ENCODE data around the gene RASD1.

The RASD1 gene

DNA sequence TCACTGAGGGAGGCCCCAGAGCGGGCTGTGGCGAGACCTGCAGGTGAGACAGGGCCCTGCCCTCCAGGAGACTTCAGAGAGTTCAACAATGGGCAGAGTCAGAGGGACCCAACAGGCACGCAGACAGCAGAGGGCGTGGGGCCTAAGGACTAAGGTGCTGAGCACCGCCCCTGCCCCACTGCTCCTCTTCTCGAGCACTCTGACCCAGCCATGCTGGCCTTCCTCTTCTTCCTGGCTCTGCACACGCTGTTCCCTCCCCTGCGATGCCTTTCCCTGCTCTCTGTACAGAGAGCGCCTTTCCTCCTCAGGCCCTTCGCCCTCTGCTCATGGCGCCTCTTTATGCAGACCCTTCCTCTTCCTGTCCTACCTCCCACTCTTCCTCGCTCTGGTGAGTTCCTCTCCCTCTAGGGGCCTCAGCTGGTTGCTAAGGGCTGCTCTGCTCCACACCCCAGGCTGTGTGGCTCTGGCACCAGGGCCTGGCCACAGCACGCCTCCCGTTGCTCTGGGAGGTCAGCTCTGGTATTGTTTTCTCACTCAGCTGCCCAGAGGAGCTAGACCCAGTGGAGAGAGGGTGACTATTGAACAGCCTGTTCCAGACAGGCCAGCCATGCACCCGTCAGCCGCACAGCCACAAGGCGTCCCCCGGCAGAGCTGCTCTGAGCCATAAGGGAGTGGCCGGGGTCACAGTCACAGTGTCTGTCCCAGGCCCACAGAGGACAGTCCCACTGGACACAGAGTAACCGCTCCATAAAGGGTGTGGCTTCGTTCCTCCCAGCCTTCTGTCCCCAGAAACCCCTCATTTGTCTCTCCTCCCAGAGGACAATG, 13.6 kb upstream of the RASD1 start:
- peak; percentile 11 for DNase-seq

DNA sequence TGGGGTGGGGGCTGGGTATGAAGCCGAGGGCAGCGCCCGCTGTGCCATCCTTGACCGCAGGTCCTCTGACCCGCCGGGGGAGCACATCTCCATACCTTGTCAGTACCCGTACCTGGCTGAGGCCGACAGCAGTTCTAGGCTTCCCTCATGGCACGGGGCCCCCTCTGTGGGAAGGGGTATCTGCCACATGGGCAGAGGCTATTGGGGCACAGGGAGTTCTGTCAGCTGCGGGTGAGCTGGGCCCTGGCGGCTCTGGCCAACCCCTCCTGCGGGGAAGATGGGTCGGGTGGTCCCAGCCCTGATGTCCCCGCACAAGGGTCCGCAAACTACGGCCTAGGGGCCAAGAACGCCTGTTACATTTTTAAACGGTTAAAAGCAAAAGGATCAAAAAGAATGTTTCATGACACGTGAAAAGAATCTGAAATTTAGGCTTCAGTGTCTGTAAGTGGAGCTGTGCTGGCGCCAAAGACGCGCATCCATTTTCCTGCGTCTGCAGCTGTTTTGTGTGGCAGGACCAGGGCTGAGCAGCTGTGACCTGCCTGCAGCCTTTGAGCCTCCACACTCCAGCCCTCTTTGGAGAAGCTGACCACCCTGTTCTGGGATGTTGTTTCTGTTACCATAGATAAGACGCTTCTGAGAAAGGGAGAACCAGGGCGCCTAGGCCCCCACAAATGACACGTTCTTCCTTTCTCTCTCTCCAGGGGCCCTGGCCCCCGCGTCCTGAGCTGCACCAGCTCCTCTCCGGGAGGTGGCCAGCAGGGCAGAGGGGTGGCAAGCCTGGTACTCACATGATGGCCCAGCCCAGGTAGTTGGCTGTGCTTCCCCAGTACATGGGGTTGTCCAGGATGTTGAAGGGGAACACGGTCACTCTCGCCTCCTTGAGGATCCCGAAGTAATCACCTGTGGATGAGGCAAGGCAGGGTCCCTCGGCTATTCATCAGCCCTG, 12.7 kb upstream of the RASD1 start:
- DNase-seq, result peak; percentile 1

DNA sequence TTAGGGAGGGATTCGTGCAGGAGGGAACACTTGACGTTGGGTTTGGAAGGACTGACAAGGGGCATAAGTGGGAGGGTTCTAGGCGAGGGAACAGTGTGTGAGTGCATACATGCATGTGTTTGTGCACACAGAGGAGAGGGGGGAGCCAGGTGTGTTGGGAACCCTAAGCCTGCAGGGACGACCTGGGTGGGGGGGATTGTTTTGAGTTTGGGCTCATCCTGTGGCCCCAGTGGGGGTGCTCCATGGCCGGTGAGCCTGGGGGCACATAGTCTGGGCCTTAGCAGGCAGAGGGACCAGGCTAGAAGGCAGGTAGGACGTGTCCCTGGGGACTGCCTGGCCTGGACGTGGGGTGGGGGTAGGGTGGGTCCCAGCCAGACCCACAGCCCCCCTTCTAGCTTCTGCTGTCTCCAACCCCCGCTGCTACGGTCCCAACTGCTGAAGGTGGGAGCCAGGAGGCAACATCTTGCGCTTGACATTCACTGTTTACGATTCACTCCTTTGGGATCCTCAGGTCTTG, 11.9 kb upstream of the RASD1 start:
- no peak for DNase-seq

DNA sequence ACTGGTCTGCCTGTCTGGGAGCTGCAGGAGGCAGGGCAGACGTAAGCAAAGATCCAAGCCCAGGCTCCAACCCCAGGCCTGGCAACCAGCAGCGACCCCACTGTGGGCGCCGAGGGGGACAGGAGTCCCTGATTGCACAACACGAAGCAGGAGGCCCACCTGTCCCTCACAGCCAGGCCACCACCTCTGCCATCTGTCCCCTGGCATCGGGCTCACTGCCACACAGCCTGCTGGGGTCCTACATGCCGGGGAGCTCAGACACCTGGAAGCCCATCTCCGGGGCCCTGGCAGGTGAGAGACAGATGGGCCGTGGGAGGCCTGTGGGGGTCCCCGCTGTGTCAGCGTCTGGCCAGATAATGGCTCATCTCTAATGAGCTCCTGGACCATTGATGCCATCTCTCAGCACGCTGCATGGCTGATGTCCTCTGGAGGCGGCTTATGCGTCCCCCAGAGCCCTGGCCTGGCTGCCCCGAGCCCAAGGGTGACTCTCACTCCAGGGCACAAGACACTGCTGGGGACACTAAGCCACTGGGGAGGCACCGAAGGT, 11.3 kb upstream of the RASD1 start:
- DNase-seq, result peak; percentile 49

- DNase-seq, result peak; percentile 42
Measured at GRCh38 chr17:17506893-17507464, 10.8 kb upstream of the RASD1 start.

- DNase-seq, result peak; percentile 6
Measured at GRCh38 chr17:17506181-17506741, 10.1 kb upstream of the RASD1 start.

DNA sequence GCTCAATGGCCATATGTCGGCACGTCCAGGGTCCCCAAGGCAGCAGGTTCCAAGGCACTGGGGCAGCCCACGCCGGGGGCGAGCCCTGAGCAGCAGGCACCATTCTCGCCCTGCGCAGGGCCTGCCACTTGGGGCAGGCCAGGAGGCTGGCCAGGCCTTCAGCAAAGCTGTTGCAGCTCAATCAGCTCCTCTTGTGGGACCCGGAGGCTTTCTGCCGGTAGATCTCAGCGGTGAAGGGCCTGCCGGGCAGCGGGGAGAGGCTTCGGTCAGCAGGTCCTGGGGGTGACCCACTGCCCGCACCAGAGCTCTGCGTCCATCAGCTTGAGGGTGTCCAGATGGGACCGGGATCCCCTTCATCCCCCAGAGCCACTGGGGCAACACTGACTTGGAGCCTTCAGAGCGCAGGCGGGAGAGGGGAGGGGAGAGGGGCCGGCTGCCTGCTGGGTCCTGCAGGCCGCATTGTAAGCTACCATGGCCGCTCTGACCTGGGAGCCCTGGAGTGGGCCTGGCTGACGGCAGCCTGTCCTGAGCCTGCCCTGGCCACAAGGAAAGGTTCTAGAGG, 9.5 kb upstream of the RASD1 start:
- peak; percentile 6 for DNase-seq

GRCh38 chr17:17505151-17505550, 9.0 kb upstream of the RASD1 start:
- peak; percentile 1 for DNase-seq

GRCh38 chr17:17504341-17505140, 8.3 kb upstream of the RASD1 start:
- DNase-seq, result peak; percentile 17

GRCh38 chr17:17503566-17504130, 7.5 kb upstream of the RASD1 start:
- peak; percentile 32 for DNase-seq

DNA sequence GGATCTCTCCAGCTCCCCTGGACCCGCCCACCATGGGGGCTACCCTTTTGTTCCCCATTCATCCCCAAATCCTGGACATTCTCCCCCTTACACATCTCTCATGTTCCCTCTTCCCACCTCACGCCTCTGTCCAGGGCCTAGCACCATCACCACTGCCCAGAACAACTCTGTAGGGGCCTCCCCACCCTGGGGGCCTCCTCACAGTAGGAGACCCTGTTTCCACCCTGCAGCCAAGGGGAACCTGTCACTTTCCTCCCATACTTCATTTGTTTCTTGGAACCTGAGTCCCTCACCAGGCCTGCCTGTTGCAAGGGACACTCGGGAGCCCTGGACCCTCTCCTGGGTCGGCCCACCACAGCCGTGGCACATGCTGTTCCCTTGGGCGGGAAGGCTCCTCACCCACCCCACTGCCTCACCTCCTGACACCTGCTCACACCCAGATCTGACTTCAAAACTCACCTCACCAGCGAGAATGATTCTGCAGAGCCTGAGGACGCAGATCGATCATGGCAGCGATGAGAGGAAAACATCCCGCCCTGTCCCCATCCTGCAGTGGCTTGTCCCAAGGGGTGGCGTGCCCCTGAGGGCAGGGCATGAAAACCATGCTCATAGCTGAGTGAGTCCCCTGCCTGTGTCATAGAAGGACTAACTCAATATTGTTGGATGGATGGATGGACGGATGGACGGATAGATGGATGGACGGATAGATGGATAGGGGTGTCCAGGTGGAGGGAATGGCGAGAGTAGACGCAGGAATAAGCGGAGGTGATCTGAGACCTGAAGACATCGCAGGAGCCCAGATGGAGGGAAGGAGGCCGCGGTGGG, 6.8 kb upstream of the RASD1 start:
- no peak for DNase-seq

- no peak for DNase-seq
Measured at GRCh38 chr17:17500999-17501605, 4.9 kb upstream of the RASD1 start.

DNA sequence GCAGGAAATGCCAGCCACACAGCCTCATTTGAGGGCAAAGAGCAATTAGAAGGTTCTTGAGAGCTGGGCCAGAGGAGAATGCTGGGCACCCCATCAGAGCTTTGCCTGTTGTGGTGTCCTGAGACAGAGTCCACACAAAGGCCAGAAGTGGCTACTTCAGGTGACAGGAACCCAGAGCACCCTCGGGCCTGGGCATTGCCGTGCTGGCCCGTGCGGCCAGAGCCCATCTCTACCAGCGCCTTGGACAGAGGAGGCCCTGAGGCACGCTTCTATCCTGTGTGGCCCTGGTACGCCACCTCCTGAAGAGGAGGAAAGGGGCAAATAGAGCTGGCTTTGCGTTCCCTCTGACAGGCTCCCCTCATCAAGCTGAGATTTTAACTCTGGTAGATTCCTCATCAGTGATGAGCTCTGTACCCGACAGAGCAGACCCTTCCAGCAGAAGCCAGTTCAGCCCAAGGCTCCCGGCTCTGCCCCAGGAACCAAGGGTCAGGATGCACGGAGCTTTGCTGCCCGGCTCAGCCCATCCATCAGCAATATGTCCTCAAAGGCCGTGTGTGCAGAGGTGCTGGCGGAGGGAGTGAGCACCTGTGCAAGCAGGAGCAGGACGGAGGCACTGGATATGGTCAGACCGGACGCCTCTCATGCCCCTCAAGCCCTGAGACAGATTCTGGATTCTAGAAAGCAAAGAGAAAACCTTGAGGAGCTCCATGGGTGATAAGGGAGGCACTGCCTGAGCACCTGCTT, 3.4 kb upstream of the RASD1 start:
- no peak for DNase-seq

DNA sequence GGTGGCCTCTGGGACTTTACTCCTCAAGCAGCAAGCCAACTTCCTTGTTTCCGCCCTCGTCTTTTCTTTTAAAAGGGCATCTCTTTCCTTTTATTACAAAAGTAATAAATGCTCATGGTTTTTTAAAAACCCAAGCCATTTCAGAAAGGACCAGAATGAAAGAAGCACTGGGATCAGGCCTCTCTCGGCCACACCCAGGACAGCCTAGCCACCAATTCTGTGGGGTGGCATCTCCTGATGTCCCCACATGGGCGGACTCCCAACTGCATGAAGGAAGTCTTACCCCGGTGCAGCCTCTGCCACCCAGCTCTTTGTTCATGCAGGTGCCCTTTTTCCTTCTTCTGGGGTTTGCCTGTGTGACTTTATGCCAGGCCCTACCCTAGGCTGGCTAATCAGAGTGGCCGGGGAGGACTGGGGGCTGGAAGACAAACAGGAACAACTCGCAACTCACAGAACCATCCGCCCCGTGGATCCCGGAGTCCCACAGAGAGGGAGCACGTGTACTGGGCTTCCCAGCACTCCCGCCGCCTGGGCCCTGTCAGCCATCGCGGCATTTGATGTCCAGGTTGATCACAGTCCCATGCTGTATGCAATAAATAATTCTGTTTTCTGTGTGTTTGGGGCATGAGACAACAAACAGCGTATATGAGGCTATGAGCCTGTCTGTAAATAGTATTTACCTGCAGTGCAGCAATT, 2.6 kb upstream of the RASD1 start:
- no peak for DNase-seq

GRCh38 chr17:17497845-17498520, 1.8 kb upstream of the RASD1 start:
- DNase-seq, result no peak

DNA sequence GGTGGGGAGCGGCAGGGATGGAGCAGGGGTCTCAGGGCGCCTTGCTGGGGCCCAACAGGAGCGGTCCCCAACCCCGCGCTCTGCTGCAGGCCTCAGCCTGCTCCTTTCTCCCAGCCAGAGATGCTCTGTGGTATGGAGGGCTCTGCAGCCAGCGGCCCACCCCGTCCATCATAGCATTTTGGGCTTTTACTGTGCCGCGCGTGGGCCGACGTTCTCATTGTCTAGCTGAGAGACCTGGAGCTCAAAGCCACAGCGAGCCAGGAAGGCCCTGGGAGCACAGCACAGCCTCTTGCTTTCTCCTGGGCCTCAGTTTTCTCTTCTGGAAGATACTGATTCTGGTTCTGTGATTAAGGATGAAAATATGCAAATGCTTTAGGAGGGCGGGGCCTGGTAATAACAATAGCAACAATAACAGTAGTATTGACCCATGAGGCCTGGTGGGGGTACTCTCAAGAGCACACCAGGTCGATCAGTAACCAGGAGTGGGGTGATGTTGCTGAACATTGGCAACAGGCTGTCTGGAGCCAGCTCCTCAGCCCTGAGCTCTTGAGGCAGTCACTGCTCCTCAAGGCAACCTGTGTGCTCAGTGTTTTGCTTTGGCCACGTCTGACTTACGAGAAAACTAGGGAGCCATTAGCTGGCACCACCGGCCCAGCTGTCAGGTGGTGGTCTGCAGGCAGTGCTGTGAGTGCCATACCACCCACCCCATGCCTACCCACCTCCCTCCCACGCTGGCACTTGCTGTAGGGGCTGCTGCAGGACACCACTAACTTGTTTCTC, 1.1 kb upstream of the RASD1 start:
- no peak for DNase-seq

Measured in eye (tissue), 1 donor.